HepG2 (cell line): ENCODE data around the gene SDHAF3. TPM values are rescaled to one million over a fixed set of nuclear protein-coding genes. Genes with fewer than 3 reads are reported as not detected.

Source experiments
- CHD2 ChIP-seq: IDR thresholded peaks from 2 replicates; pipeline ENCODE4 v1.6.1; 2011; ENCODE audit warnings: low read depth, low read length, improper control_type of control experiment
- GLI4 ChIP-seq: sonication (generic); formaldehyde crosslinking; IDR thresholded peaks from 2 replicates; pipeline ENCODE4 v1.5.1; 2020; ENCODE audit warnings: missing genetic modification reagents, mild to moderate bottlenecking, moderate library complexity, borderline replicate concordance
- HDAC6 ChIP-seq: fragments of 200-600 bp; sonication (generic); IDR thresholded peaks from 2 replicates; pipeline ENCODE4 v1.7.0; 2017; ENCODE audit warnings: mild to moderate bottlenecking, antibody characterized with exemption, low read length, low read depth
- HOMEZ ChIP-seq: IDR thresholded peaks from 2 replicates; pipeline ENCODE4 v1.6.1; 2016; ENCODE audit warnings: low read depth
- IRF2 ChIP-seq: IDR thresholded peaks from 2 replicates; pipeline ENCODE4 v1.6.1; 2018; ENCODE audit warnings: missing genetic modification reagents, missing compliant biosample characterization
- KDM5B ChIP-seq: sonication (generic); formaldehyde crosslinking; IDR thresholded peaks from 2 replicates; pipeline ENCODE4 v1.4.0; 2020; ENCODE audit warnings: missing genetic modification reagents, mild to moderate bottlenecking, borderline replicate concordance
- NPAS2 ChIP-seq: sonication (generic); formaldehyde crosslinking; IDR thresholded peaks from 2 replicates; pipeline ENCODE4 v1.8.0; 2022; ENCODE audit warnings: mild to moderate bottlenecking, missing genetic modification reagents, borderline replicate concordance
- NR2F2 ChIP-seq: IDR thresholded peaks from 2 replicates; pipeline ENCODE4 v1.6.1; 2012; ENCODE audit warnings: low read depth, inconsistent platforms, borderline replicate concordance
- SP1 ChIP-seq, 2 experiments: fragments of 450-650 bp in 1 of 2; sonication (generic) in 1 of 2; formaldehyde crosslinking in 1 of 2; IDR thresholded peaks; 2 replicates each; pipeline versions ENCODE4 v1.4.0 to v1.6.1; 2016 to 2020; ENCODE audit warnings: missing genetic modification reagents in 1 of 2
- SRSF9 ChIP-seq: fragments of 200-400 bp; formaldehyde crosslinking; IDR thresholded peaks from 2 replicates; pipeline ENCODE4 v1.6.1; 2018; ENCODE audit warnings: borderline replicate concordance, mild to moderate bottlenecking, low read depth, low read length; ENCODE audit not compliant: insufficient read depth, poor library complexity, severe bottlenecking
- XRCC5 ChIP-seq: fragments of 200-400 bp; formaldehyde crosslinking; optimal IDR thresholded peaks from 2 replicates; pipeline ENCODE3; 2017; ENCODE audit warnings: mild to moderate bottlenecking, low read length
- ZBTB34 ChIP-seq: sonication (generic); formaldehyde crosslinking; IDR thresholded peaks from 2 replicates; pipeline ENCODE4 v1.8.0; 2022; ENCODE audit warnings: mild to moderate bottlenecking, missing genetic modification reagents
- ZMYM4 ChIP-seq: sonication (generic); formaldehyde crosslinking; IDR thresholded peaks from 2 replicates; pipeline ENCODE4 v1.8.1; 2023; ENCODE audit warnings: mild to moderate bottlenecking, missing genetic modification reagents
- ZNF180 ChIP-seq: sonication (generic); formaldehyde crosslinking; IDR thresholded peaks from 2 replicates; pipeline ENCODE4 v1.4.0; 2020; ENCODE audit warnings: low read depth, missing genetic modification reagents, borderline replicate concordance
- ZNF24 ChIP-seq: fragments of 450-650 bp; IDR thresholded peaks from 2 replicates; pipeline ENCODE4 v1.6.1; 2017; ENCODE audit warnings: antibody characterized with exemption, mild to moderate bottlenecking
- ZNF264 ChIP-seq: sonication (generic); formaldehyde crosslinking; IDR thresholded peaks from 2 replicates; pipeline ENCODE4 v1.4.0; 2020; ENCODE audit warnings: missing genetic modification reagents
- ZNF282 ChIP-seq: fragments of 450-650 bp; IDR thresholded peaks from 2 replicates; pipeline ENCODE4 v1.6.1; 2018; ENCODE audit not compliant: partially characterized antibody
- ZNF326 ChIP-seq: sonication (generic); formaldehyde crosslinking; IDR thresholded peaks from 2 replicates; pipeline ENCODE4 v1.4.0; 2020; ENCODE audit warnings: missing genetic modification reagents, borderline replicate concordance
- ZNF850 ChIP-seq: sonication (generic); formaldehyde crosslinking; conservative IDR thresholded peaks from 2 replicates; pipeline ENCODE4 v1.9.0; 2021; ENCODE audit warnings: mild to moderate bottlenecking, missing genetic modification reagents
- ZSCAN22 ChIP-seq: sonication (generic); formaldehyde crosslinking; IDR thresholded peaks from 2 replicates; pipeline ENCODE4 v1.4.0; 2020; ENCODE audit warnings: mild to moderate bottlenecking, missing genetic modification reagents
- polyA plus RNA-seq, 8 experiments: library from polyadenylated mRNA; depleted of rRNA in 3 of 8; stranded (reverse) in 7 of 8; unstranded in 1 of 8; fragments of >200 nt; fragmentation: Illumina TruSeq in 4 of 8; extraction: Trizol in 4 of 8; gene quantifications; 2 replicates each; pipeline versions ENCODE4 v1.2.1 to v1.2.3, GENCODE V29; 2011 to 2016; ENCODE audit warnings: low read depth in 4 of 8, missing spikeins in 1 of 8, mixed read lengths in 1 of 8; ENCODE audit not compliant: insufficient read depth in 1 of 8
- total RNA-seq, 5 experiments: library from RNA; depleted of rRNA; stranded (reverse); fragments of >200 nt; fragmentation: Illumina TruSeq; extraction: Trizol; gene quantifications; 2 replicates each; pipeline ENCODE4 v1.2.3, GENCODE V29; 2016; ENCODE audit warnings: low read depth in 1 of 5
- TF ChIP-seq, protein P1 (sequence below): sonication (generic); formaldehyde crosslinking; IDR thresholded peaks from 2 replicates; pipeline ENCODE4 v1.4.0; 2020; ENCODE audit warnings: mild to moderate bottlenecking, missing genetic modification reagents
- TF ChIP-seq, protein P2 (sequence below): sonication (generic); formaldehyde crosslinking; IDR thresholded peaks from 2 replicates; pipeline ENCODE4 v1.5.1; 2020; ENCODE audit warnings: missing genetic modification reagents, mild to moderate bottlenecking, borderline replicate concordance
- TF ChIP-seq, protein P3 (sequence below): sonication (generic); formaldehyde crosslinking; IDR thresholded peaks from 2 replicates; pipeline ENCODE4 v1.4.0; 2020; ENCODE audit warnings: missing genetic modification reagents

The SDHAF3 gene
- total and polyA plus RNA-seq, 2 of the 13 experiments (the other 11 are each of a cell fraction or from before 2014, with no cell fraction given) = 15.2 to 32.6 TPM

DNA sequence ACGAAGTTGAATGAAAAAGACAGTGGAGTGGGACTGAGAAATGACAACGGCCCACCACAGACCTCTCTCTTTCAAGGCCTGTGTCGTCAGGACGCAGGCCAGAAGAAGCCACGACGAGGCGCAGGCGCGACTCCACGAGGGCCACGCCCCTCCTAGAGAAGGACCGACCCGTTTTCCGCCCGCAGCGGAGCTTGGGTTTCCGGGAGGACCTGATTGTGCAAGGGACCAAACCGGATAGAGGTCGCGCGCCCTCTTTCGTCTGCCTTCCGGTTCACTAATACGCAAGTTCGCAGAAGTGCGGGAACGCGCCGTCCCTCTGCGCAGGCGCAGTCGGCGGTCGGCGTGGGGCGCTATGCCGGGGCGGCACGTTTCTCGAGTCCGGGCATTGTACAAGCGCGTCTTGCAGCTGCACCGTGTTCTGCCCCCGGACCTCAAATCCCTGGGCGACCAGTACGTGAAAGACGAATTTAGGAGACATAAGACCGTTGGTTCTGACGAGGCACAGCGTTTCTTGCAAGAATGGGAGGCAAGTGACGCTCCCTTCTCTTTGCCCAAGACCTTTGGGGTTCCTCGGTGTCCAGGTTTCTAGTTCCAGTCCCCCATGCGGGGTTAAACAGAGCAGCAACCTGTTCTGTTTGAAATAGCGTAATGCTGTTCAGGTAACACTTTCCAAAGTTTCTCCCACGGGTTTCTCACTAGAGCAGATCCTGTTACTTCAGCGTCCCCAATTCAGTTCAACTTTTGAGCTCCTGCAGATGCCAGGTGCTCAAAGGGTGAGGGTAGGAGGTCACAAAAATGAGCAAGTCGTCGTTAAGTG is at the start of gene SDHAF3 (continued):
- TF ChIP-seq SP1 (IDR thresholded peaks at IDR 0.05) = no peak
- TF ChIP-seq SP1 (CRISPR knock-in tag; IDR thresholded peaks at IDR 0.05) = peak; percentile 92
- TF ChIP-seq CHD2 = no peak
- TF ChIP-seq HDAC6 = no peak
- TF ChIP-seq ZSCAN22 = peak; percentile 71; the same call in 1 of the 2 replicates
- no peak for TF ChIP-seq GLI4 (CRISPR knock-in tag)
- no peak; the same call in 1 of the 2 replicates for TF ChIP-seq NR2F2
- TF ChIP-seq, protein P1, sequence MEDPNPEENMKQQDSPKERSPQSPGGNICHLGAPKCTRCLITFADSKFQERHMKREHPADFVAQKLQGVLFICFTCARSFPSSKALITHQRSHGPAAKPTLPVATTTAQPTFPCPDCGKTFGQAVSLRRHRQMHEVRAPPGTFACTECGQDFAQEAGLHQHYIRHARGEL (CRISPR knock-in tag) = no peak
- TF ChIP-seq ZBTB34 (CRISPR knock-in tag) = peak; percentile 79
- TF ChIP-seq SRSF9 = no peak
- TF ChIP-seq IRF2 (CRISPR knock-in tag) = peak; percentile 97
- peak; percentile 79; the same call in 1 of the 2 replicates for TF ChIP-seq ZNF264
- peak; percentile 77 for TF ChIP-seq XRCC5
- peak; percentile 96; the same call in 1 of the 2 replicates for TF ChIP-seq HOMEZ (CRISPR knock-in tag)
- TF ChIP-seq, protein P2, sequence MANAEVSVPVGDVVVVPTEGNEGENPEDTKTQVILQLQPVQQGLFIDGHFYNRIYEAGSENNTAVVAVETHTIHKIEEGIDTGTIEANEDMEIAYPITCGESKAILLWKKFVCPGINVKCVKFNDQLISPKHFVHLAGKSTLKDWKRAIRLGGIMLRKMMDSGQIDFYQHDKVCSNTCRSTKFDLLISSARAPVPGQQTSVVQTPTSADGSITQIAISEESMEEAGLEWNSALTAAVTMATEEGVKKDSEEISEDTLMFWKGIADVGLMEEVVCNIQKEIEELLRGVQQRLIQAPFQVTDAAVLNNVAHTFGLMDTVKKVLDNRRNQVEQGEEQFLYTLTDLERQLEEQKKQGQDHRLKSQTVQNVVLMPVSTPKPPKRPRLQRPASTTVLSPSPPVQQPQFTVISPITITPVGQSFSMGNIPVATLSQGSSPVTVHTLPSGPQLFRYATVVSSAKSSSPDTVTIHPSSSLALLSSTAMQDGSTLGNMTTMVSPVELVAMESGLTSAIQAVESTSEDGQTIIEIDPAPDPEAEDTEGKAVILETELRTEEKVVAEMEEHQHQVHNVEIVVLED = peak; percentile 90; the same call in 1 of the 2 replicates
- no peak for TF ChIP-seq ZNF850 (CRISPR knock-in tag)
- peak; percentile 80; the same call in 1 of the 2 replicates for TF ChIP-seq KDM5B
- no peak for TF ChIP-seq ZNF24
- TF ChIP-seq ZNF326 (CRISPR knock-in tag) = no peak
- no peak for TF ChIP-seq NPAS2 (CRISPR knock-in tag)
- no peak for TF ChIP-seq ZNF282
- peak; percentile 100 for TF ChIP-seq ZMYM4
- TF ChIP-seq ZNF180 = no peak
- TF ChIP-seq, protein P3, sequence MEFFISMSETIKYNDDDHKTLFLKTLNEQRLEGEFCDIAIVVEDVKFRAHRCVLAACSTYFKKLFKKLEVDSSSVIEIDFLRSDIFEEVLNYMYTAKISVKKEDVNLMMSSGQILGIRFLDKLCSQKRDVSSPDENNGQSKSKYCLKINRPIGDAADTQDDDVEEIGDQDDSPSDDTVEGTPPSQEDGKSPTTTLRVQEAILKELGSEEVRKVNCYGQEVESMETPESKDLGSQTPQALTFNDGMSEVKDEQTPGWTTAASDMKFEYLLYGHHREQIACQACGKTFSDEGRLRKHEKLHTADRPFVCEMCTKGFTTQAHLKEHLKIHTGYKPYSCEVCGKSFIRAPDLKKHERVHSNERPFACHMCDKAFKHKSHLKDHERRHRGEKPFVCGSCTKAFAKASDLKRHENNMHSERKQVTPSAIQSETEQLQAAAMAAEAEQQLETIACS = peak; percentile 98
